GM12872 (cell line): ENCODE data around the gene DUOX1.

Source experiments
- CTCF ChIP-seq: IDR thresholded peaks from 3 replicates; pipeline ENCODE4 v1.5.1; 2011; ENCODE audit warnings: low read depth, mild to moderate bottlenecking, low read length, moderate library complexity; ENCODE audit not compliant: insufficient read depth

Gene DUOX1

GRCh38 chr15:45151998-45152828 is 22.4 kb downstream of the DUOX1 start:
- TF ChIP-seq CTCF, result no peak

GRCh38 chr15:45155739-45156138 is 25.9 kb downstream of the DUOX1 start:
- TF ChIP-seq CTCF, result no peak

- TF ChIP-seq CTCF, result no peak
These were observed 27.1 kb downstream of the DUOX1 start for GRCh38 chr15:45156744-45157455.

GRCh38 chr15:45157974-45158373 is 28.2 kb downstream of the DUOX1 start:
- TF ChIP-seq CTCF, result no peak

- TF ChIP-seq CTCF, result no peak
These were observed 31.9 kb downstream of the DUOX1 start for GRCh38 chr15:45161666-45162065.

- TF ChIP-seq CTCF, result peak; percentile 96
These were observed 33.1 kb downstream of the DUOX1 start for GRCh38 chr15:45162771-45163507.

GRCh38 chr15:45163508-45163856 is 33.7 kb downstream of the DUOX1 start:
- no peak for TF ChIP-seq CTCF
